Chondrocyte (in vitro differentiated cells): ENCODE results near the gene PCDHGA12. TPM values are rescaled to one million over a fixed set of nuclear protein-coding genes. Genes with fewer than 3 reads are reported as not detected.

ENCODE experiments used
- DNase-seq: peaks from one replicate; pipeline ENCODE4 v3.0.0; 2021; ENCODE audit warnings: mixed read lengths, low spot score
- H3K27ac Mint-ChIP-seq: one replicate; pipeline ENCODE4 v1.8.0; 2021; ENCODE audit warnings: mild to moderate bottlenecking, moderate library complexity, mixed read lengths; ENCODE audit not compliant: unreplicated experiment
- H3K27me3 Mint-ChIP-seq: 2 replicates; pipeline ENCODE4 v1.8.0; 2021; ENCODE audit warnings: low read depth, mixed read lengths
- H3K36me3 Mint-ChIP-seq: 2 replicates; pipeline ENCODE4 v1.8.0; 2021; ENCODE audit warnings: low read depth, mixed read lengths
- H3K4me1 Mint-ChIP-seq: 2 replicates; pipeline ENCODE4 v1.8.0; 2021; ENCODE audit warnings: low read depth, mild to moderate bottlenecking, mixed read lengths
- H3K4me3 Mint-ChIP-seq: one replicate; pipeline ENCODE4 v1.8.0; 2021; ENCODE audit warnings: mild to moderate bottlenecking, moderate library complexity, mixed read lengths; ENCODE audit not compliant: unreplicated experiment
- H3K9me3 Mint-ChIP-seq: 2 replicates; pipeline ENCODE4 v1.8.0; 2021; ENCODE audit warnings: low read depth, mixed read lengths
- CTCF ChIP-seq: fragments of 200-600 bp; sonication (generic); IDR thresholded peaks from 2 replicates; pipeline ENCODE4 v1.5.0; 2021; ENCODE audit warnings: antibody characterized with exemption, mild to moderate bottlenecking, moderate library complexity
- long read RNA-seq: library from polyadenylated mRNA; stranded (forward); transcript quantifications from one replicate; pipeline ENCODE4 v2.0.0, GENCODE V29; 2021
- total RNA-seq: library from RNA; stranded (reverse); gene quantifications from 3 replicates; pipeline ENCODE4 v1.2.1, GENCODE V29; 2021

PCDHGA12 gene
- 0.64 to 2.2 TPM (median 0.75 TPM) in 3 replicates for total RNA-seq
- long read RNA-seq, result 0 reads

- DNase-seq, result no peak
- Mint-ChIP-seq H3K4me1 (no peaks in the 10 kb centered on the region), H3K9me3 (peaks cover 47% of the 10 kb centered on the region), H3K27me3 (no peaks in the 10 kb centered on the region), H3K36me3 (peaks cover 49% of the 10 kb centered on the region), H3K4me3 (no peak within 1 kb of the TSS), H3K27ac (no peak within 1 kb of the TSS)
- TF ChIP-seq CTCF, result no peak
Observed at GRCh38 chr5:141430332-141431113, at the start of gene PCDHGA12. Gene PCDHGA12, plus strand, starts transcription at chr5:141430507. Its CDS starts 253 bp downstream, at chr5:141430760.

DNA sequence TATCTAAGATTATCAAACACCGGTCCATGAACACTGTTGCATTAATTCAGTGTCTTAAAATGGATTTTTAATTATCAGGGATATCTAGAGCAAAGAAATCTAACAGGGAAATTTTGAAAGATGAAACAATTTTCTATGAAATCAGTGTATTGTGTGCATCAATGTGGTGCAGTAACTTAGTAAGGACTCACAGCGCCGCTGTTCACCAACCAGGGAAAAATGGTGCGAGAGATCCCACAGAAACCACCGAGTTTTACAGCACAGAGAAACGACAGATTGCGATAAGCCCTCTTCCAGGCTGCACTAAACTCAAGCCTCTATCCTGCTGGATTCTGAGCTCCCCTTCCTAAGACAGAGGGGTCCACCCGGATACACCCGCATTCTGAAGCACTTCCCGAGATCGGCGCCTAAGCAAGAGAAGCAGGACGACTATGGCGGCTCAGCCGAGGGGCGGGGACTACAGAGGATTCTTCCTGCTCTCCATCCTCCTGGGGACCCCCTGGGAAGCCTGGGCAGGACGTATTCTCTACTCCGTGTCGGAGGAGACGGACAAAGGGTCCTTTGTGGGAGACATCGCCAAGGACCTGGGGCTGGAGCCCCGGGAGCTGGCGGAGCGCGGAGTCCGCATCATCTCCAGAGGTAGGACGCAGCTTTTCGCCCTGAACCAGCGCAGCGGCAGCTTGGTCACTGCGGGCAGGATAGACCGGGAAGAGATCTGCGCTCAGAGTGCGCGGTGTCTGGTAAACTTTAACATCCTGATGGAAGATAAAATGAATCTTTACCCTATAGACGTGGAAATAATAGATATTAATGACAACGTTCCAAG lies 47.6 kb upstream of the PCDHGA12 start, which contains the start of gene PCDHGA7:
PCDHGA7 (plus strand) TSS at position 274 of the 826 bp plus-strand sequence; CDS start at position 432, 158 bp downstream.
- H3K4me3 Mint-ChIP-seq, result no peak within 1 kb of the TSS
- DNase-seq, result peak; percentile 85
- peaks cover 51% of the 10 kb centered on the region for H3K9me3 Mint-ChIP-seq
- no peak for TF ChIP-seq CTCF
- no peaks in the 10 kb centered on the region for H3K4me1 Mint-ChIP-seq
- H3K27me3 Mint-ChIP-seq, result no peaks in the 10 kb centered on the region
- H3K27ac Mint-ChIP-seq, result no peak within 1 kb of the TSS
- H3K36me3 Mint-ChIP-seq, result peaks cover 1% of the 10 kb centered on the region

DNA sequence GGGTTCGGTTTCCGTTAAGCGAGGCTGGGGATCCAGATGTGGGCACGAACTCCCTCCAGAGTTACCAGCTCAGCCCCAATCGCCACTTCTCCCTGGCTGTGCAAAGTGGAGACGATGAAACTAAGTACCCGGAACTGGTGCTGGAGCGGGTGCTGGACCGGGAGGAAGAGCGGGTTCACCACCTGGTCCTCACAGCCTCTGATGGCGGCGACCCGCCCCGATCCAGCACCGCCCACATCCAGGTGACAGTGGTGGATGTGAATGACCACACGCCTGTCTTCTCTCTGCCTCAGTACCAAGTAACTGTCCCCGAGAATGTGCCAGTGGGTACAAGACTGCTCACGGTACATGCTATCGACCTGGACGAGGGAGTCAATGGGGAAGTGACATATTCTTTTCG lies 47.0 kb upstream of the PCDHGA12 start:
- Mint-ChIP-seq H3K9me3 (peaks cover 52% of the 10 kb centered on the region), H3K4me3 (no peak overlapping the region), H3K4me1 (no peaks in the 10 kb centered on the region), H3K27ac (no peak overlapping the region), H3K27me3 (no peaks in the 10 kb centered on the region), H3K36me3 (peaks cover 1% of the 10 kb centered on the region)
- TF ChIP-seq CTCF, result no peak
- DNase-seq, result peak; percentile 77

GRCh38 chr5:141384471-141385267 lies 45.6 kb upstream of the PCDHGA12 start:
- Mint-ChIP-seq H3K27ac (no peak overlapping the region), H3K36me3 (peaks cover 4% of the 10 kb centered on the region), H3K9me3 (peaks cover 45% of the 10 kb centered on the region), H3K4me1 (no peaks in the 10 kb centered on the region), H3K4me3 (no peak overlapping the region), H3K27me3 (no peaks in the 10 kb centered on the region)
- peak; percentile 88 for DNase-seq
- no peak for TF ChIP-seq CTCF
